Measurements from ENCODE around the gene ATXN7L2. TPM values are rescaled to one million over a fixed set of nuclear protein-coding genes. Genes with fewer than 3 reads are reported as not detected.

The ATXN7L2 gene
- total RNA-seq, 1 donor from 2014 or later: 0.90 TPM

Other genes with a start within 250 kb of the ATXN7L2 start
- 0.51 and 0.89 TPM in 2 replicates for gene CELSR2, start 234.4 kb upstream of the ATXN7L2 start, total RNA-seq
- gene PSRC1, start 200.8 kb upstream of the ATXN7L2 start, total RNA-seq: 1.8 and 4.5 TPM in 2 replicates
- gene MYBPHL, start 176.9 kb upstream of the ATXN7L2 start, total RNA-seq: not detected in 2 replicates
- gene SORT1, start 86.0 kb upstream of the ATXN7L2 start, total RNA-seq: 9.4 and 14.5 TPM in 2 replicates
- 46.7 and 49.7 TPM in 2 replicates for gene PSMA5, start 57.5 kb upstream of the ATXN7L2 start, total RNA-seq
- under 0.01 TPM in 1 of 2 replicates, not detected in the other for gene SYPL2, start 17.4 kb upstream of the ATXN7L2 start, total RNA-seq
- 3.1 and 4.6 TPM in 2 replicates for gene CYB561D1, start 10.2 kb downstream of the ATXN7L2 start, total RNA-seq
- gene AMIGO1, start 25.8 kb downstream of the ATXN7L2 start, total RNA-seq: 0.64 and 1.0 TPM in 2 replicates
- 0.13 TPM in 1 of 2 replicates, not detected in the other for gene GPR61, start 56.0 kb downstream of the ATXN7L2 start, total RNA-seq
- 11.4 and 14.9 TPM in 2 replicates for gene GNAI3, start 64.7 kb downstream of the ATXN7L2 start, total RNA-seq
- gene GNAT2, start 135.7 kb downstream of the ATXN7L2 start, total RNA-seq: 0.13 TPM in 1 of 2 replicates, not detected in the other
- 24.3 and 37.2 TPM in 2 replicates for gene AMPD2, start 135.9 kb downstream of the ATXN7L2 start, total RNA-seq
- 1.2 and 1.3 TPM in 2 replicates for gene GSTM4, start 172.2 kb downstream of the ATXN7L2 start, total RNA-seq
- 1.3 and 3.0 TPM in 2 replicates for gene GSTM2, start 184.2 kb downstream of the ATXN7L2 start, total RNA-seq
- gene GSTM1, start 203.9 kb downstream of the ATXN7L2 start, total RNA-seq: not detected in 2 replicates
- 0.25 TPM in 1 of 2 replicates, not detected in the other for gene GSTM5, start 228.3 kb downstream of the ATXN7L2 start, total RNA-seq